ENCODE results near the gene AIMP2.
"Not testable (repeated sequence)": the region's sequence is repeated elsewhere in the genome, so short reads cannot be mapped to it uniquely, and the experiment has no call there.

The AIMP2 gene

DNA sequence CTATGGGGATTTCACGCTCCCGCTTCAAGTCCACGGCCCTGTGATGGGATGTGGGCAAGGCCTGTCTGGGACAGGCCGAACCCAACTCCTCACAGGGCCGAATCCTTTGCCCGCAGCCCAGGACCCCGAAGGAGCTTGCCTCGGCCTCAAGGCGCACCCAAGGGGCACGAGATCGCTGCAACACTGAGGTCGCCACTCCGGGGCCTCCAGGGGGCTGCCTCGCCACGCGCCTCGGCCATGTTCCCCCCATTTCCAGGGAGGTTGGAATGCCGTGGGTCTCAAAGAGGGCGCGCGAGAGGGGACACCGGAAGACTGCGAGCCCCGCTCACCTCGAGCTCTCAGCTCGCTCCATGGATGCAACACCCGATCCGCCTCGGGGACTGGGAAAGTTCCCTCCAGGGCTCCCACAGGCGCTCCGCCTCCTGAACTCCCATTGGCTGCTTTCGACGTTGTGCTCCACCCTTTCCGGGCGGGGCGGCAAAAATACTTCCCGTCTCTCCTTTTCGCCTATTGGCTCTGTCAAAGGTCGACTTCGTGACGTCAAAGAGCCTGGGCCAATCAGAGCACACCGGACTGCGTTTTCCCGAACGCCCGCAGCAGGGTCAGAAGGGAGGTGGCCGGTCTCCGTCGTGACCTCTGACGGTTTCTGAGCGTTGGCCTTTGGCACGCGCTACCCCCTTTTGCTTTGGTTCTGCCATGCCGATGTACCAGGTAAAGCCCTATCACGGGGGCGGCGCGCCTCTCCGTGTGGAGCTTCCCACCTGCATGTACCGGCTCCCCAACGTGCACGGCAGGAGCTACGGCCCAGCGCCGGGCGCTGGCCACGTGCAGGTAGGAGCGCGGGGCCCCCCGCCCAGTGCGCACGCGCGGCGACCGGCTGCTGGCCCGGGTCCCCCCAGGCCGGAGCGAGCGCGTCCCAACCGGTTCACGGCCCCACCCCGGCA, at the start of gene AIMP2, which contains the start of gene PMS2:
TSS of gene AIMP2 (plus strand) at position 605 of the 944 bp plus-strand sequence. CDS start at position 697, 92 bp downstream.
TSS of gene PMS2 (minus strand) at position 382 of the 944 bp plus-strand sequence. CDS start at position 352, 30 bp downstream.
- peak; percentile 81 to 90 for DNase-seq (ENCODE audit: low read depth in 2 of 2, low spot score in 1 of 2)

DNA sequence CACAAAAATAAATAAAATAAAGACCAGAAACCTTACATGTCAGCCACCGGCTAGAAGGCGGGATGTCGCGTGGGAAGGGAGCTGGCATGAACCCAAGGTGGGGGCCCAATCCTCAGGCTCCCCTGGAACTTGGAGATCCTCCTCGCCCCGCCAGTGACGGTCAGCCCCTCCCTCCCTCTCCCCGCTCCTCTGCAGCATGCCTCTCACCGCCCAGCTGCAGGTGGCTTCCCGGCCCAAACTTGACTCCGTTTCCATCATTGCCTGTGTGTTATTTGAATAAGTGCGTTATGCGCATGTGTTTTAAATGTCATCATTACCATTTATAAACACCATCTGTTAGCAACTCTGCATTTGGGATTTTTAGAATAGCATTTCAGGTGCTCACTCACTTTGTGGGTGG, 45.9 kb upstream of the AIMP2 start:
- not testable (repeated sequence) for DNase-seq (ENCODE audit: low read depth in 2 of 2, low spot score in 1 of 2)

DNA sequence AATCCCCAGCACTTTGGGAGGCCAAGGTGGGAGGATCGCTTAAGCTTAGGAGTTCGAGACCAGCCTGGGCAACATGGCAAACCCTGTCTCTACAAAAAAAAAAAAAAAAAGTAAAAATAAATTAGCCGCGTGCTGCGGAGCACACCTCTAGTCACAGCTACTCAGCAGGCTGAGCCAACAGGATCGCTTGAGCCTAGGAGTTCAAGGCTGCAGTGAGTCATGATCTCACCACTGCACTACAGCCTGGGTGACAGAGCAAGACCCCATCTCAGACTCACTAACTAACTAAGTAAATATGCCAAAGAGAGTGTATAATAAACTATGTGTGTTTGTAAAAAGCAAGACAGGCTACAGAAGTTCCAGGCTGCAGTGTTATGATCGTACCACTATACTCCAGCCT, 45.3 kb upstream of the AIMP2 start:
- DNase-seq (ENCODE audit: low read depth in 2 of 2, low spot score in 1 of 2) = not testable (repeated sequence)

DNA sequence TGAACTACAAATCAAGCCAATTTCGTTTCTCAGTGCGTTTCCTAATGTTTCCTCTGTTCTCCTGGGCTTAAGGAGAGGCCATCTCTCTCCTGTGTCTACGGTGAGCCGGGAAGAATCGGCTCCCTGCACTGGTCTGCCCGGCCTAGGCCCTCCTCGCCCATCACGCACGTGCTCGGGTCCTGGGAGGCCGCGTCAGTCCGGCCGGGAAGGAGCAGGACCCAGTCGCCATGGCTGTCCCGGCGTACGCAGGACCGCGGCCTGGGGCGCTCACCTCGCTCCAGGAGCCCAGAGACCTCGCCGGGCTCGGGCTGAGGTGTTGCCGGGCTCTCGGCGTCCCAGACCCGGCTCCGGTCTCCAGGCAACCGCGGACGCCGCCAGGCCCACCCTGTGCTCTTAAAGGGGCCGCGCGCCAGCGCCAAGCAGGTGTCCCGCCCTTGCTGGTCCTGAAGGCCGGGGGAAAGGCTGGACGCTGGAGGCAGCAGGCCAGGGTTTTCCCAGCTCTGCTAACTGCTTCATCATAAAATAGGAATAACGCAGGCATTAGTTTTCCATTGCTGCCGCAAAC, 38.6 kb upstream of the AIMP2 start, which contains the start of gene RSPH10B:
TSS of gene RSPH10B (minus strand) at position 343 of the 565 bp plus-strand sequence. CDS start 3,573 bp downstream, outside the sequence.
- DNase-seq (ENCODE audit: low read depth in 2 of 2, low spot score in 1 of 2) = not testable (repeated sequence)

DNA sequence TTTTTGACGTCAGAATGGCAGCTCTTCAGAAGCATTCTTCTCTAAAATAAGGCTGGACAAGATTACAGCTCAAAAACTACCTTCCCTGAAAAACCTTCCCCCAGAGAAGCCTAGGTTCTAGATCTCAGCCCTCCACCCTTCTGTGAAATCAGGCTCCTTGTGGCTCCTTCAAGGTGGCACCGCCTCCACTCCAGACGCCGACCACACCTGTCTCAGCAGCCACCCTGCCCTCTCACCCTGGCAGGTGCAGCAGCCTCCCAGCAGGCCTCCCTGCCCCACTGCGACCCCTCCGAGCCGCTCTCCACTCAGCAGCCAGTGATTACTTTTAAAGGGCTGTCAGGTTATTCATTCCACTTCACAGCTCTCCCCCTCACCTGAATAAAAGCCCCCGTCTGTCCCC, 35.5 kb upstream of the AIMP2 start:
- not testable (repeated sequence) for DNase-seq (ENCODE audit: low read depth in 2 of 2, low spot score in 1 of 2)

DNA sequence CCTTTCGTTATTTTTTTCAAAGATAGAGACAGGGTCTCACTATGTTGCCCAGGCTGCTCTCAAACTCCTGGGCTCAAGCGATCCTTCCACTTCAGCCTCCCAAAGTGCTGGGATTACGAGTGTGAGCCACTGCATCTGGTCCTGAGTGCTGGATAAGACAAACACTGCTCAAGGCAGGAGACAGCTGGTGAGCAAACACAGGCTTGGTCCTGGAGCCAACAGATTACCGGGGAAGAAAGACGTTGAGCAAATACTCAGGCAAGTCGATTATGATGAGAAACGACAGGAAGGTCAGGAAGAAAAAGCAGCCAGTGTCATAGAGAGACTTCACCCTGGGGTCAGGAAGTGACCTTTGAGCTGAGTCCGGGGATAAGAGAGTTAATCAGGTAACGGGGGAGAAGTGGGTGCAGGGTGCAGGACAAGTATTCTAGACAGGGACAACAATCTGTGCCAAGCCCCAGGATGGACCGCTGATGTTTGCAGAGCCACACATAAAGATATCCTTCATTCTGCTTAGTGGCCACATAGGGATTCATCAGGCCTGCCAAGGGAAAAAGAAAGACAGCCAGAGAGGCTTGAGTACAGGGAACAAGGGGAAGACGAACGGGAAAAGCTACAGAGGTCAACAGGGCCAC, 29.3 kb upstream of the AIMP2 start:
- not testable (repeated sequence) for DNase-seq (ENCODE audit: low read depth in 2 of 2, low spot score in 1 of 2)

DNA sequence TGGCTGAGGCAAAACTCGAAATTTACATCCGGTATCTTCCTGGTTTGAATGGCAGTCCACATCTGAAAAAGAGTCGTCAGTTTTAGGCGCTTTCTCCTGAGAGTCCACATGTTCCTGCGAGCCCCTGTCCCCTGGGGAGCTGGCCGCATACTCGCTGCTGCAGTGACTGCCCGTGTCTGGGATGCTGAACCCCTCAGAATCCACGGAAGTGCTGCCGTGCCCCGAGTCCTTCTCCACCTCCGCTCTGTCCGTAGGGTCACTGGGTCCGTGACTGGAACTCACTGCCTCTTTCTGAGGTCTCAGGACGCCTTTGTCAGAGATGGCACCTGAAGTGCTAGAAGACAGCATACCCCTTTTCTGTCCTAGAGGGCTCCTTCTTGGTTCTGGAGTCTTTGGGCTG, 22.0 kb upstream of the AIMP2 start:
- not testable (repeated sequence) for DNase-seq (ENCODE audit: low read depth in 2 of 2, low spot score in 1 of 2)

DNA sequence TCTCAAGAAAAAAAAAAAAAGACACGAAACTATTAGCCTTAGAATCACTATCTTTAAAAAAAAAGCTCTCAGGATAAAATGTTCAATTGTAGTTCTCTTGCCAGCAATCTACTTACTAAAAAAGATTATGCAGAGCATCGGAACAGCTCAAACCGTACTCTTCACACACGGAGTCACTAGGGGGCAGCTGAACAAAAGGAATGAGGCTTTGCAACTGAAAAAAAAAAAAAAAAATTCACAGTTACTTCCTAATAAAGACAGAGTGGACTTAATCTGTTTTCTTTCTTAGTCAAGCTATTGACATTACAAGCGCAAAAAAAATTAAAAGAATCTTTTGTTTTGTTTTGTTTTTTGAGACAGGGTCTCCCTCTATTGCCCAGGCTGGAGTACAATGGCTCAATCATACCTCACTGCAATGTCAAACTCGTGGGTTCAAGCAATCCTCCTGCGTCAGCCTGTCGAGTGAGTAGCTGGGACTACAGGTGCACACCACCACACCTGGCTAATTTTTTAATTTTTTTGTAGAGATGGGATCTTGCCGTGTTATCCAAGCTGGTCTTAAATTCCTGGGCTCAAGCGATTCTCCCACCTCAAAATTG, 11.8 kb upstream of the AIMP2 start:
- DNase-seq (ENCODE audit: low read depth in 2 of 2, low spot score in 1 of 2) = peak in 1 of 2 donors; percentile 10

DNA sequence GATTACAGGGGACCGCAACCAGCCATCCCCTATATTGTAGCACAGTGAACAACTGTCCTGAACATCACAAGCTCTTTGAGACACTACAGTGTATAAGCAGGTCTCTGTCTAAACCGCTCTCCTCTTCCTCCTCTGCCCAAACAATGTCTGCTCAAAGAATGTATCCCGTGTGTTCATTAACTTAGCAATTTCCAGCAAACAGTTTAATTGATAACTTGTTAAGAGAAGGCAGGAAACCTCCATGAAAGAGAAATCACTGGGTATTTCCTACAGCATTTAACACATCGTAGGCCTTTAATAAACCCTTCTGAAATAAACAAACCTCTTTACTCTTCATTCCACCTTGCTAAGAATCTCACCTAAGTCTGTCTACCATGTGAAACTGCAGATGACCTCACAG, 1.7 kb upstream of the AIMP2 start:
- no peak for DNase-seq (ENCODE audit: low read depth in 2 of 2, low spot score in 1 of 2)

DNA sequence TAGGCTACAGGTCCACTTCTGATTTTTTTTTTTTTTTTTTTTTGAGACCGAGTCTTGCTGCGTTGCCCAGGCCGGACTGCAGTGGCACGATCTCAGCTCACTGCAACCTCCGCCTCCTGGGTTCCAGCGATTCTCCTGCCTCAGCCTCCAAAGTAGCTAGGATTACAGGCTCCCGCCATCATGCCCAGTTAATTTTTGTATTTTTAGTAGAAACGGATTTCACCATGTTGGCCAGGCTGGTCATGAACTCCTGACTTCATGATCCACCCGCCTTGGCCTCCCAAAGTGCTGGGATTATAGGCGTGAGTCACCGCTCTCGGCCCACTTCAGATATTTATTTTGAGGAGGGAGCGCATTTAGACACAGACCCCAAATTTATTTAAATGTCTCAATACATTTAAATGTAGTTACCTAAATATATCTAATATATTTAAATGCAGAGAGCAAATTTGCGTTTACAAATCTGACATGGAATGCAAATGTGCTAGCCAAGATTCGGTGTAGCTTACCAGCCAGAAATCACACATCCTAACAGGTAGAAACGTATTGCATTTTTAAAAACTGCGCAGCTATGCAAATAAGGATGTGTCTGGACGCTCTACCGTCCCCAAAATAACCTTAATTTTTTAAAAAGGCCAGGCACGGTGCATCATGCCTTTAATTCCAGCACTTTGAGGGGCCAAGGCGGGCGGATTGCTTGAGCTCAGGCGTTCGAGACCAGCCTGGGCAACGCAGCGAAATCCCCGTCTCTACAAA, 1.1 kb upstream of the AIMP2 start:
- DNase-seq (ENCODE audit: low read depth in 2 of 2, low spot score in 1 of 2) = not testable (repeated sequence)

DNA sequence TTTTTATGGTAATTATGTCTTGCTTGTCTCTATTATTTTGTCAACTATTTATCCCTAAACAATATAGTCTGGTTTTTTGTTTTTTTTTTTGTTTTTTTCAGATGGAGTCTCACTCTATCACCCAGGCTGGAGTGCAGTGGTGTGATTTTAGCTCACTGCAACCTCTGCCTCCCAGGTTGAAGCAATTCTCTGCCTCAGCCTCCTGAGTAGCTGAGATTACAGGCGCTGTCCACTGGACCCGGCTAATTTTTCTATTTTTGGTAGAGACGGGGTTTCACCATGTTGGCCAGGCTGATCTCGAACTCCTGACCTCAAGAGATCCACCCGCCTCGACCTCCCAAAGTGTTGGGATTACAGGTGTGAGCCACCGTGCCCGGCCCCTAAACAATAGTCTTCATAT, 1.3 kb downstream of the AIMP2 start:
- not testable (repeated sequence) for DNase-seq (ENCODE audit: low read depth in 2 of 2, low spot score in 1 of 2)

DNA sequence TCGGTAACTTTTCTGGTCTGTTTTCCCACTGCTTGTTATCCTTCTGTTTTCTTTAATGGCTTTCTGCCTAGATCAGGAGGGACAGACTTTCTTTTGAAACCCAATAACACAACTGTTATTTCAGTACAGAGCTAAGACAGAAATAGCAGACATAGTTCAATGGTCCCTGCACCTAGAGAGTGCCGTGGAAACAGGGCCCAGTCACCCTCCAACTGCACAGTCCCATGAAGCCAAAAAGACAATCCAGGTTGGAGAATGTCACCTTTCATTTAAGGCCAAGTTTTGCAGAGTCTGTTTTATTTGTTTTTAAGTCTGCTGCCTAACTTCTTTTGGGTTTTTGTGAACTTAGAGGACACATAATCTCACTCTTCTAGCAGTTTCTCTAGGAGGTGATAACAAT, 2.5 kb downstream of the AIMP2 start:
- DNase-seq (ENCODE audit: low read depth in 2 of 2, low spot score in 1 of 2) = no peak

DNA sequence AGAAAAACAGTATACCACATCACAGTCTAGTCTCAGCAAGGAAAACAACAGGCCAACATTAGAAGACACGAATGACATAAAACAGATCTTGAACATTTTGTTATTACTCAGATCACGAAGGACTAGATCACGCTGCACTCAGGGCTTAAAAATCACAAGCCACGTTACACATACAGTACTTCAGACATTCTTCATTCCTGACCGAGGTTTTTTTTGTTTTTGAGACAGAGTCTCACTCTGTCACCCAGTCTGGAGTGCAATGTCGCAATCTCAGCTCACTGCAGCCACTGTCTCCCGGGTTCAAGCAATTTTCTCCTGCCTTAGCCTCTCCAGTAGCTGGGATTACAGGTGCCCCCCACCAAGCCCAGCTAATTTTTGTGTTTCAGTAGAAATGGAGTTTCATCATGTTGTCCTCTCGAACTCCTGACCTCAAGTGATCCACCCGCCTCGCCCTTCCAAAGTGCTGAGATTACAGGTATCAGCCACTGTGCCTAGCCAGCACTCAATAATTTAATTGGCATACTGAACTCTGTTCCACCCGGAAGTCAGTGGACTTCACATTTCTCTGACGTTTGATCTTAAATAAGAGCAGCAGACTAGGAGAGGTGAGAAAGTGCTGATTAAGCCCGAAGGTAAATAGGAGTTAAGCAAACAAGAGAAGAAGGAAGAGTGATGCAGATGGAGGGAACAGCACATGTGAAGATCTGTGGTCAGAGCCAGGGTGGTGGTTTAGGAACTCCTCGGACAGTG, 3.5 kb downstream of the AIMP2 start:
- DNase-seq (ENCODE audit: low read depth in 2 of 2, low spot score in 1 of 2) = no peak

DNA sequence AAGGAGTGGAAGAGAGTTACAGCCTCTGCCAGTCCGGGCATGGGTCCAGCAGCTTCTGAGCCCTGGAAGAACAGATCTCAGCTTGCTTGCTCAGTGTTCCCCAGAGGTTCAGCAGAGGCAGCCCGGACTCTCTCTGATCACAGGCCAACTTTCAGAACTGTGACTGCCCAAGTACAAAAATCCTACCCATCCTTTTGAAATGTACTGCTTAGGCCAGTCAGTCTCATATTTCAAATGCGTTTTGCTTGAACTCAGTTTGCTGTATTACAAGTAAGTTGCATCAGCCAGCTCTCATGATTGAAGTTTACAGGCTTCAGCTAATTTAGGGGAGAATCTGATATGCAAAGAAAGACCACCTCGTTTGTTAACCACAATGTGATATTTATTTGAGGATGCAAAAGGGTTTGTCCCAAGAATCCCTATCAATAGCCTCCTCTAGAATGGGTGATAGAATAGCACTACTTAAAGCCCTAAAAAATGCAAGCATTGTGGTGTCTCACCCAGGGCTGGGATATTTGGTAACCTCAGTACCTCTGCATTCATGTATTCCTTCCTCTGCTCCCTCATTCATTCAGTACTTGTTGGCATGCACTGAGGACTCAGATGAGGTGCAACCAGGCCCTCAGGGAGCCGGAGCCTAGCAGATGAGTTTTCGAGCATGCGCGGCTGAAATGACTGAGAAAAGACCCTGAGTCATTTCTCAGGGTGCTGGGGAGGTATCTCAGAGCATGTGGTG, 7.0 kb downstream of the AIMP2 start:
- no peak for DNase-seq (ENCODE audit: low read depth in 2 of 2, low spot score in 1 of 2)

DNA sequence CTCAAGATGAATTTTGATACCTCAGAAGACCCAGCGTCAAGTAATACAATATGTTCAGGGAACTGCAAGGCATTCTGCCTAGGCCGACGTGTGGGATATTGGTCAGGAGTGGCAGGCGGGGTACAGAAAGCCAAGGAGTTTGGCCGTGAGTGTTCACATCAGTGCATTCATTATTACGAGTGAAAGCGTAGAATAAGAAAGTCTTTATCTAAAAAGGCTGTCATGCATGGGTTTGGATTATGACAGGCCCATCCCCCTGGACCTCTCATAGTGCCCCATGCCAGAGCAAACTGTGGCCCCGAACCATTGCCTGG, 7.5 kb downstream of the AIMP2 start:
- DNase-seq (ENCODE audit: low read depth in 2 of 2, low spot score in 1 of 2) = no peak

DNA sequence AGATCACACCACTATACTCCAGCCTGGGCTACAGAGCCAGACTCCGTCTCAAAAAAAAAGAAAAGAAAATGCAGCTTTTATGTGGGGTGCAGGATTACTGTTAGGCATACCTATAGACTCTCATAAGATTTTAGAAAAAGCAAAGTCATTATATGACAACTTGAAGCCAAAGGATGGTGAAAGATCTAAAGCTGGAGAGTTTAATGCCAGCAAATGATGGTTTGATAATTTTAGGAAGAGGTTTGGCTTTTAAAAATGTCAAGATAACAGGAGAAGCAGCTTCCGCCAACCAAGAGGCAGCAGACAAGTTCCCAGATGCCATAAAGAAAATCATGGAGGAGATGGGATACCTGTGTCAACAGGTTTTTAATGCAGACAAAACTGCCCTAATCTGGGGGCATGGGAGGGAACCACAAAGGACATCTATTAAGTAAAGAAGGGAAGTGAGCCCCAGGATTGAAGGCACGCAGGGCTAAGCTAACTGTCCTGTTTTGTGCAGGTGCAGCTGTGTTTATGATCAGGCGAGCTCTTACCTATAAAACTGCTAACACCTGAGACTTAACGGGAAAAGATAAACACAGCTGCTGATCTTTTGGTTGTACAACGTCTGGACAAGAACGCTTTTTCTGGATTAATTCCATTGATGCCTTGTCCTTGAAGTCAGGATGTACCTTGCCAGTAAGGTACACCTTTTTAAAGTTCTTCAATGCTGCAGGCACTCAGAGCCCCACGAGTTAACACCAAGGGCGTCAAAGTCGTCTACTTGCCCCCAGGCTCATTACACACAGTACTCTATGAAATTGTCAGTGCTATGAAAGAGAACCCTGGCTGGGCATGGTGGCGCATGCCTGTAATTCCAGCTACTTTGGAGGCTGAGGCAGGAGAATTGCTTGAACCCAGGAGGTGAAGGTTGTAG, 11.6 kb downstream of the AIMP2 start:
- no peak for DNase-seq (ENCODE audit: low read depth in 2 of 2, low spot score in 1 of 2)

DNA sequence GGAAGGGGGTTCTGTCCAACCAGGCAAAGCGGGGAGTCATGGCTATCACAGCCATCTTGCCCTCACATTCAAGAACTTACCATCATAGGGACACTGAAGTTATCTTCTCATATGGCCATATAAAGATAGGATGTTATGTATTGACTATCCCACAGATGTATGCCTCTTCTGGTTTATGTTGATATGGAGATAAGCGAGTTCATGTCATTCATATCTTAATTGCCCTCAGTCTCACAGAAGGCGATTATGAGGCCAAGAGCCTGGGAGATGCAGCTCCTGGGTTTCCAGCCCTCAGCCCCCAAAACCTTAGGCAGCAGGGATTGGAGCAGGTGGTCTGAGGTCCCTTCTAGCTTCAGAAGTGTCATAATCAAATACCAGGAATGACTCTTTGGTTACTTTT, 13.6 kb downstream of the AIMP2 start:
- no peak for DNase-seq (ENCODE audit: low read depth in 2 of 2, low spot score in 1 of 2)

DNA sequence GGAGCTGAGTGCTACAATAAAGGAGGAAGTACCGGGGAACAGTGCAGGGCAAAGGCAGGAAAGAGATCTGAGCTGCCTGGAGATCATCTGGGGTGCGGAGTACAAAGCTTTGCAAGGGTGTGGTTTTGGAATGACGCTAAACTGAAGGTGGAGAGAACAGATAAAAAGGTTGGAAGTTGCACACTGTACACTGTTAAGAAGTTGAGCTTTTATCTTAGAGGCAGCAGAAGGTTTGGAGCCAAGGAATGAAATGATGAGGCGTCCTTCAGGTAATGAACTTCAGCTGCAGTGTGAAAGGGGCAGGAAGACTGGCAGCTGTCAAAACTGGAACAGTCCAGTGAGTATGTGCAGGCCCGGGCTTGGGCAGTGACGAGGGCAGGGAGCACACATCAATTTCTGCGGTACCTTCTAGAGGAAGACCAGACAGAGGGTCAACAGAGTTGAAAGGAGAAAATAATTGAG, 14.9 kb downstream of the AIMP2 start:
- DNase-seq (ENCODE audit: low read depth in 2 of 2, low spot score in 1 of 2) = no peak

Data from stimulated activated CD8-positive, alpha-beta memory T cell treated with anti-CD3 and anti-CD28 coated beads, Interleukin-4, amount 100 ng/mL, for 1 hour (primary cell).